ENCODE measurements around the gene PRR15.

PRR15 gene

GRCh38 chr7:29574659-29575058 is 11.0 kb downstream of the PRR15 start:
- Histone ChIP-seq H3K4me3 (ENCODE audit: low read length) (no peak overlapping the region), H3K27me3 (ENCODE audit: control insufficient read depth, insufficient read depth, low read length) (no peaks in the 10 kb centered on the region), H3K4me1 (ENCODE audit: control insufficient read depth, insufficient read depth, low read length) (no peaks in the 10 kb centered on the region), H3K9ac (ENCODE audit: low read length) (no peak overlapping the region), H3K27ac (ENCODE audit: low read depth, low read length) (no peak overlapping the region), H3K36me3 (ENCODE audit: control insufficient read depth, insufficient read depth, low read length) (no peaks in the 10 kb centered on the region)

GRCh38 chr7:29587195-29587808 is 23.7 kb downstream of the PRR15 start:
- H3K36me3 ChIP-seq (ENCODE audit: control insufficient read depth, insufficient read depth, low read length): no peaks in the 10 kb centered on the region
- no peaks in the 10 kb centered on the region for H3K4me1 ChIP-seq (ENCODE audit: control insufficient read depth, insufficient read depth, low read length)
- no peak overlapping the region for H3K9ac ChIP-seq (ENCODE audit: low read length)
- no peak overlapping the region for H3K4me3 ChIP-seq (ENCODE audit: low read length)
- no peak overlapping the region for H3K27ac ChIP-seq (ENCODE audit: low read depth, low read length)
- H3K27me3 ChIP-seq (ENCODE audit: control insufficient read depth, insufficient read depth, low read length): no peaks in the 10 kb centered on the region

- Histone ChIP-seq H3K9ac (ENCODE audit: low read length) (no peak overlapping the region), H3K27ac (ENCODE audit: low read depth, low read length) (no peak overlapping the region), H3K4me3 (ENCODE audit: low read length) (no peak overlapping the region), H3K36me3 (ENCODE audit: control insufficient read depth, insufficient read depth, low read length) (no peaks in the 10 kb centered on the region), H3K4me1 (ENCODE audit: control insufficient read depth, insufficient read depth, low read length) (no peaks in the 10 kb centered on the region), H3K27me3 (ENCODE audit: control insufficient read depth, insufficient read depth, low read length) (no peaks in the 10 kb centered on the region)
Observed at GRCh38 chr7:29588212-29588611, 24.6 kb downstream of the PRR15 start.

- Histone ChIP-seq H3K4me1 (ENCODE audit: control insufficient read depth, insufficient read depth, low read length) (no peaks in the 10 kb centered on the region), H3K9ac (ENCODE audit: low read length) (no peak overlapping the region), H3K36me3 (ENCODE audit: control insufficient read depth, insufficient read depth, low read length) (no peaks in the 10 kb centered on the region), H3K27ac (ENCODE audit: low read depth, low read length) (no peak overlapping the region), H3K4me3 (ENCODE audit: low read length) (no peak overlapping the region), H3K27me3 (ENCODE audit: control insufficient read depth, insufficient read depth, low read length) (no peaks in the 10 kb centered on the region)
Observed at GRCh38 chr7:29588900-29589696, 25.5 kb downstream of the PRR15 start.

GRCh38 chr7:29592866-29593265 is 29.2 kb downstream of the PRR15 start:
- H3K4me3 ChIP-seq (ENCODE audit: low read length): no peak overlapping the region
- H3K27ac ChIP-seq (ENCODE audit: low read depth, low read length): no peak overlapping the region
- no peak overlapping the region for H3K9ac ChIP-seq (ENCODE audit: low read length)
- no peaks in the 10 kb centered on the region for H3K4me1 ChIP-seq (ENCODE audit: control insufficient read depth, insufficient read depth, low read length)
- no peaks in the 10 kb centered on the region for H3K27me3 ChIP-seq (ENCODE audit: control insufficient read depth, insufficient read depth, low read length)
- no peaks in the 10 kb centered on the region for H3K36me3 ChIP-seq (ENCODE audit: control insufficient read depth, insufficient read depth, low read length)

GRCh38 chr7:29593459-29593858 is 29.8 kb downstream of the PRR15 start:
- Histone ChIP-seq H3K27me3 (ENCODE audit: control insufficient read depth, insufficient read depth, low read length) (no peaks in the 10 kb centered on the region), H3K27ac (ENCODE audit: low read depth, low read length) (no peak overlapping the region), H3K9ac (ENCODE audit: low read length) (no peak overlapping the region), H3K36me3 (ENCODE audit: control insufficient read depth, insufficient read depth, low read length) (no peaks in the 10 kb centered on the region), H3K4me1 (ENCODE audit: control insufficient read depth, insufficient read depth, low read length) (no peaks in the 10 kb centered on the region), H3K4me3 (ENCODE audit: low read length) (no peak overlapping the region)

- Histone ChIP-seq H3K36me3 (ENCODE audit: control insufficient read depth, insufficient read depth, low read length) (no peaks in the 10 kb centered on the region), H3K27ac (ENCODE audit: low read depth, low read length) (no peak overlapping the region), H3K9ac (ENCODE audit: low read length) (no peak overlapping the region), H3K4me1 (ENCODE audit: control insufficient read depth, insufficient read depth, low read length) (no peaks in the 10 kb centered on the region), H3K27me3 (ENCODE audit: control insufficient read depth, insufficient read depth, low read length) (no peaks in the 10 kb centered on the region), H3K4me3 (ENCODE audit: low read length) (no peak overlapping the region)
Observed at GRCh38 chr7:29596593-29597178, 33.1 kb downstream of the PRR15 start.

- Histone ChIP-seq H3K27me3 (ENCODE audit: control insufficient read depth, insufficient read depth, low read length) (no peaks in the 10 kb centered on the region), H3K4me1 (ENCODE audit: control insufficient read depth, insufficient read depth, low read length) (no peaks in the 10 kb centered on the region), H3K27ac (ENCODE audit: low read depth, low read length) (no peak overlapping the region), H3K36me3 (ENCODE audit: control insufficient read depth, insufficient read depth, low read length) (no peaks in the 10 kb centered on the region), H3K9ac (ENCODE audit: low read length) (no peak overlapping the region), H3K4me3 (ENCODE audit: low read length) (no peak overlapping the region)
Observed at GRCh38 chr7:29597266-29597665, 33.6 kb downstream of the PRR15 start.

GRCh38 chr7:29598137-29598536 is 34.5 kb downstream of the PRR15 start:
- Histone ChIP-seq H3K4me3 (ENCODE audit: low read length) (no peak overlapping the region), H3K27me3 (ENCODE audit: control insufficient read depth, insufficient read depth, low read length) (no peaks in the 10 kb centered on the region), H3K9ac (ENCODE audit: low read length) (no peak overlapping the region), H3K4me1 (ENCODE audit: control insufficient read depth, insufficient read depth, low read length) (no peaks in the 10 kb centered on the region), H3K27ac (ENCODE audit: low read depth, low read length) (no peak overlapping the region), H3K36me3 (ENCODE audit: control insufficient read depth, insufficient read depth, low read length) (no peaks in the 10 kb centered on the region)

- no peaks in the 10 kb centered on the region for H3K27me3 ChIP-seq (ENCODE audit: control insufficient read depth, insufficient read depth, low read length)
- H3K36me3 ChIP-seq (ENCODE audit: control insufficient read depth, insufficient read depth, low read length): no peaks in the 10 kb centered on the region
- no peak overlapping the region for H3K4me3 ChIP-seq (ENCODE audit: low read length)
- no peak overlapping the region for H3K27ac ChIP-seq (ENCODE audit: low read depth, low read length)
- no peak overlapping the region for H3K9ac ChIP-seq (ENCODE audit: low read length)
- H3K4me1 ChIP-seq (ENCODE audit: control insufficient read depth, insufficient read depth, low read length): no peaks in the 10 kb centered on the region
Observed at GRCh38 chr7:29598613-29599012, 35.0 kb downstream of the PRR15 start.

- no peaks in the 10 kb centered on the region for H3K36me3 ChIP-seq (ENCODE audit: control insufficient read depth, insufficient read depth, low read length)
- no peak overlapping the region for H3K9ac ChIP-seq (ENCODE audit: low read length)
- H3K27ac ChIP-seq (ENCODE audit: low read depth, low read length): no peak overlapping the region
- no peaks in the 10 kb centered on the region for H3K27me3 ChIP-seq (ENCODE audit: control insufficient read depth, insufficient read depth, low read length)
- no peak overlapping the region for H3K4me3 ChIP-seq (ENCODE audit: low read length)
- H3K4me1 ChIP-seq (ENCODE audit: control insufficient read depth, insufficient read depth, low read length): no peaks in the 10 kb centered on the region
Observed at GRCh38 chr7:29599026-29599425, 35.4 kb downstream of the PRR15 start.

- Histone ChIP-seq H3K36me3 (ENCODE audit: control insufficient read depth, insufficient read depth, low read length) (no peaks in the 10 kb centered on the region), H3K4me3 (ENCODE audit: low read length) (no peak overlapping the region), H3K27me3 (ENCODE audit: control insufficient read depth, insufficient read depth, low read length) (no peaks in the 10 kb centered on the region), H3K4me1 (ENCODE audit: control insufficient read depth, insufficient read depth, low read length) (no peaks in the 10 kb centered on the region), H3K9ac (ENCODE audit: low read length) (no peak overlapping the region), H3K27ac (ENCODE audit: low read depth, low read length) (no peak overlapping the region)
Observed at GRCh38 chr7:29600661-29601060, 37.0 kb downstream of the PRR15 start.

GRCh38 chr7:29604052-29604451 is 40.4 kb downstream of the PRR15 start:
- H3K9ac ChIP-seq (ENCODE audit: low read length): no peak overlapping the region
- no peak overlapping the region for H3K4me3 ChIP-seq (ENCODE audit: low read length)
- no peaks in the 10 kb centered on the region for H3K4me1 ChIP-seq (ENCODE audit: control insufficient read depth, insufficient read depth, low read length)
- H3K27me3 ChIP-seq (ENCODE audit: control insufficient read depth, insufficient read depth, low read length): no peaks in the 10 kb centered on the region
- H3K27ac ChIP-seq (ENCODE audit: low read depth, low read length): no peak overlapping the region
- no peaks in the 10 kb centered on the region for H3K36me3 ChIP-seq (ENCODE audit: control insufficient read depth, insufficient read depth, low read length)
